Activated T-helper 1 cell treated with anti-CD3 and anti-CD28 coated beads, Interleukin-2, amount 50 U/mL, for 16 hours (primary cell): ENCODE measurements around the gene APBB2.

Experiments
- DNase-seq, 2 donors: peaks; one replicate each; pipeline ENCODE4 v3.0.0-alpha.2; 2020; ENCODE audit warnings: low read depth in 1 of 2, low spot score in 1 of 2

Gene APBB2

GRCh38 chr4:41142376-41143310 lies 71.7 kb downstream of the APBB2 start:
- DNase-seq = no peak

- DNase-seq = no peak
Measured at GRCh38 chr4:41141900-41142299, 72.4 kb downstream of the APBB2 start.

GRCh38 chr4:41140410-41140809 lies 73.9 kb downstream of the APBB2 start:
- DNase-seq = no peak

GRCh38 chr4:41137879-41138278 lies 76.5 kb downstream of the APBB2 start:
- DNase-seq = no peak

- DNase-seq = no peak
Measured at GRCh38 chr4:41136456-41136855, 77.9 kb downstream of the APBB2 start.

- no peak for DNase-seq
Measured at GRCh38 chr4:41135801-41136200, 78.5 kb downstream of the APBB2 start.

GRCh38 chr4:41134581-41134980 lies 79.8 kb downstream of the APBB2 start:
- no peak for DNase-seq

GRCh38 chr4:41133454-41134018 lies 80.8 kb downstream of the APBB2 start:
- DNase-seq = no peak

GRCh38 chr4:41132055-41132683 lies 82.2 kb downstream of the APBB2 start:
- DNase-seq = no peak

GRCh38 chr4:41129936-41130440 lies 84.4 kb downstream of the APBB2 start:
- DNase-seq = no peak

- no peak for DNase-seq
Measured at GRCh38 chr4:41129128-41129754, 85.1 kb downstream of the APBB2 start.

- DNase-seq = no peak
Measured at GRCh38 chr4:41125558-41126311, 88.6 kb downstream of the APBB2 start.

- DNase-seq = no peak
Measured at GRCh38 chr4:41124916-41125548, 89.3 kb downstream of the APBB2 start.

- DNase-seq = no peak
Measured at GRCh38 chr4:41122775-41123174, 91.6 kb downstream of the APBB2 start.

- no peak for DNase-seq
Measured at GRCh38 chr4:41122309-41122708, 92.0 kb downstream of the APBB2 start.

- DNase-seq = no peak
Measured at GRCh38 chr4:41121906-41122305, 92.4 kb downstream of the APBB2 start.

GRCh38 chr4:41120297-41121217 lies 93.8 kb downstream of the APBB2 start:
- no peak for DNase-seq

GRCh38 chr4:41119867-41120295 lies 94.5 kb downstream of the APBB2 start:
- no peak for DNase-seq

GRCh38 chr4:41111791-41112190 lies 102.6 kb downstream of the APBB2 start:
- no peak for DNase-seq
